GM19193 (cell line): ENCODE results near the gene NDUFAF3.
A peak's percentile ranks its signal among the peaks of the same experiment; 100 is the strongest.

Experiments
- POLR2A ChIP-seq: IDR thresholded peaks from 4 replicates; pipeline ENCODE4 v1.6.1; 2011; ENCODE audit not compliant: insufficient read depth, insufficient read length; ENCODE audit errors: extremely low read depth

The NDUFAF3 gene

GRCh38 chr3:49020330-49021212 lies 1.4 kb upstream of the NDUFAF3 start:
- TF ChIP-seq POLR2A: no peak

- peak; percentile 100 for TF ChIP-seq POLR2A
Measured at GRCh38 chr3:49021213-49021812, 608 bp upstream of the NDUFAF3 start.

- TF ChIP-seq POLR2A: no peak
Measured at GRCh38 chr3:49022688-49023171, 809 bp downstream of the NDUFAF3 start.

GRCh38 chr3:49023775-49024174 lies 1.9 kb downstream of the NDUFAF3 start:
- no peak for TF ChIP-seq POLR2A

- TF ChIP-seq POLR2A: no peak
Measured at GRCh38 chr3:49024449-49024848, 2.5 kb downstream of the NDUFAF3 start.

- TF ChIP-seq POLR2A: no peak
Measured at GRCh38 chr3:49025005-49025792, 3.3 kb downstream of the NDUFAF3 start.

- peak; percentile 18 for TF ChIP-seq POLR2A
Measured at GRCh38 chr3:49025793-49026520, 4.0 kb downstream of the NDUFAF3 start.

- TF ChIP-seq POLR2A: peak; percentile 26
Measured at GRCh38 chr3:49026536-49026935, 4.6 kb downstream of the NDUFAF3 start.

GRCh38 chr3:49027634-49028033 lies 5.7 kb downstream of the NDUFAF3 start:
- TF ChIP-seq POLR2A: peak; percentile 19

- TF ChIP-seq POLR2A: no peak
Measured at GRCh38 chr3:49028298-49028672, 6.4 kb downstream of the NDUFAF3 start.

GRCh38 chr3:49028673-49029562 lies 7.0 kb downstream of the NDUFAF3 start, which contains the start of gene IMPDH2:
Gene IMPDH2 (minus strand): TSS chr3:49029398. CDS start chr3:49029350, 48 bp downstream.
- TF ChIP-seq POLR2A: peak; percentile 99

GRCh38 chr3:49029563-49029884 lies 7.6 kb downstream of the NDUFAF3 start:
- no peak for TF ChIP-seq POLR2A

- no peak for TF ChIP-seq POLR2A
Measured at GRCh38 chr3:49030321-49030720, 8.4 kb downstream of the NDUFAF3 start.
